ENCODE results near the gene CHIC1. TPM values are rescaled to one million over a fixed set of nuclear protein-coding genes. Genes with fewer than 3 reads are reported as not detected.
A peak's percentile ranks its signal among the peaks of the same experiment; 100 is the strongest.
"Not testable (repeated sequence)": the region's sequence is repeated elsewhere in the genome, so short reads cannot be mapped to it uniquely, and the experiment has no call there.

CHIC1 gene
- total RNA-seq, 1 experiment from 2014 or later: 3.8 TPM

DNA sequence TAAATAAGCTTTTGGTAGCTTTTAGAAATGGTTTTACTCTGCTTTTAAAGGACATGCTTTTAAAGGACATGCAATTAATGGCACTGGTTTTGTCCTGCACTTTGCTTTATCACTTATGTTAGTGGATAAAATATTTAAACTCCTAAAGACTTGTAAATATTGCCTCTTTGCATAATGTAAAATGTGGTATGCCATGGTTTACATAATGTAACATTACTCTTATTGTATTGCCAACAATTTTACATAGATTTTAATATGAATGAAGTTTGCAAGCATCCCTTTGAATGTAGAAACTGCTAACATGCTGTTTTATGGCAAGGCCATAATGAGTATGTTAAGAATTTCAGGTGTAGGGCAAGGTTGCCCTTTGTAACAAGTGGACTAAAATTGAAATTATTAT, 118.4 kb downstream of the CHIC1 start:
- BruUV-seq (replicated peaks): no TSS peak

DNA sequence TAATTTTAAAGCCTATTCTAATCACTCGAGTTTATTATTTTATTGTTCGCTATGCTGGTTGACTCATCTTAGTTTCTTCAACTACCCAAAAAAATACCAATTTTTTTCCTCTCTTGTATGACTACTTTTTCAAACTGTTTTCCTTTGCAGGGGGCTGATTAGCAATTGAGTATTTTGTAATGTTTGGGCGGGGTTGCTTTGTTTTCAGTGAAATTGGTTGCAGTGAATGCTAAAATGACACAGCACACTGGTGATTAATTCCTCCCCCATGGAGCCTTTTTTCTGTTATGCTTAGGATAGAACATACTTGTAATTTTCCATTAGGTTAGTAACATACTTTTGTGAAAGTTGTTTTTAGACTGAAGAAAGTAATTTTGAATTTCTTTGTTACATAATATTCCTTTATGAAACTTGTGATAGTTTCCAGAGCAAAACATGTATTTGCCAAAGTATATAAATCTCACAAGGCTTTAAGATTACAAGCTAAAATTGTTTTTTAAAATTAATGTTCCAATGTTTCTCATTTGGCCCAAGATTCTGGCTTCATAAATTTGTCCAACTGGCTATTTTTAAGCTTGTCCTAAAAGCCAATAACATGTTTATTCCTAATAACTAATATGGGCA, 120.4 kb downstream of the CHIC1 start:
- POLR2A ChIA-PET (ENCODE audit: unreplicated experiment): no interaction called here
- TF ChIP-seq CTCF (conservative IDR thresholded peaks at IDR 0.05; ENCODE audit: low read depth, low read length) (no peak), EZH2phosphoT487 (IDR thresholded peaks at IDR 0.05; ENCODE audit: borderline replicate concordance, low read length) (no peak), EZH2 (IDR thresholded peaks at IDR 0.05; ENCODE audit: low read length, unreplicated experiment) (no peak)

More for the DNA sequence above, 118.4 kb downstream of the CHIC1 start:
- no peaks in the 10 kb centered on the region for H4K20me1 ChIP-seq (ENCODE audit: low read length)
- ATAC-seq: no peak
- no peaks in the 10 kb centered on the region for H3K27me3 ChIP-seq (ENCODE audit: low read length)
- H3K9me3 ChIP-seq (ENCODE audit: low read length): no peaks in the 10 kb centered on the region
- no peak overlapping the region for H3K27ac ChIP-seq (ENCODE audit: low read length)
- ChIA-PET CTCF (no interaction called here), POLR2A (ENCODE audit: unreplicated experiment) (no interaction called here)
- H3K4me3 ChIP-seq (ENCODE audit: low read length): no peak overlapping the region
- TF ChIP-seq EZH2phosphoT487 (IDR thresholded peaks at IDR 0.05; ENCODE audit: borderline replicate concordance, low read length): no peak
- TF ChIP-seq CTCF (conservative IDR thresholded peaks at IDR 0.05; ENCODE audit: low read depth, low read length): no peak
- no peak for TF ChIP-seq EZH2 (IDR thresholded peaks at IDR 0.05; ENCODE audit: low read length, unreplicated experiment)
- H3K79me2 ChIP-seq (ENCODE audit: low read length): no peaks in the 10 kb centered on the region
- no peaks in the 10 kb centered on the region for H3K9me2 ChIP-seq (replicated peaks; ENCODE audit: low read length)
- no peak for DNase-seq
- no peak overlapping the region for H2AFZ ChIP-seq (ENCODE audit: low read length)
- H3F3A ChIP-seq (ENCODE audit: low read length, unreplicated experiment): no peaks in the 10 kb centered on the region
- intact Hi-C loops (cut with micrococcal nuclease): loop anchor here (10.0 kb wide), 1 partner anchor 117 kb away; the partner anchor contains the start of gene CHIC1
- H3K4me2 ChIP-seq (ENCODE audit: low read length): no peak overlapping the region
- no peaks in the 10 kb centered on the region for H3K36me3 ChIP-seq (ENCODE audit: low read depth, low read length)
- H3K9ac ChIP-seq (ENCODE audit: low read length): no peak overlapping the region
- no peaks in the 10 kb centered on the region for H3K4me1 ChIP-seq (ENCODE audit: insufficient read depth, low read length)

DNA sequence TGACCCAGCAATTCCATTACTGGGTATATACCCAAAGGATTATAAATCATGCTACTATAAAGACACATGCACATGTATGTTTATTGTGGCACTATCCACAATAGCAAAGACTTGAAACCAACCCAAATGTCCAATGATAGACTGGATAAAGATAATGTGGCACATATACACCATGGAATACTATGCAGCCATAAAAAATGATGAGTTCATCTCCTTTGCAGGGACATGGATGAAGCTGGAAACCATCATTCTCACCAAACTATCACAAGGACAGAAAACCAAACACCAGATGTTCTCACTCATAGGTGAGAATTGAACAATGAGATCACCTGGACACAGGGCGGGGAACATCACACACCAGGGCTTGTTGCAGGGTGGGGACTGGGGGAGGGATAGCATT, 144.0 kb downstream of the CHIC1 start:
- intact Hi-C loops (cut with micrococcal nuclease): not testable (repeated sequence)

More for the DNA sequence above, 120.4 kb downstream of the CHIC1 start:
- no peak overlapping the region for H3K4me2 ChIP-seq (ENCODE audit: low read length)
- intact Hi-C loops (cut with micrococcal nuclease): loop anchor here (10.0 kb wide), 1 partner anchor 119 kb away; the partner anchor contains the start of gene CHIC1
- no peak overlapping the region for H3K4me3 ChIP-seq (ENCODE audit: low read length)
- H3K9ac ChIP-seq (ENCODE audit: low read length): no peak overlapping the region
- no peak overlapping the region for H3K27ac ChIP-seq (ENCODE audit: low read length)
- H3K36me3 ChIP-seq (ENCODE audit: low read depth, low read length): no peaks in the 10 kb centered on the region
- no peaks in the 10 kb centered on the region for H4K20me1 ChIP-seq (ENCODE audit: low read length)
- BruUV-seq (replicated peaks): no TSS peak
- no peaks in the 10 kb centered on the region for H3K4me1 ChIP-seq (ENCODE audit: insufficient read depth, low read length)
- H3K9me2 ChIP-seq (replicated peaks; ENCODE audit: low read length): no peaks in the 10 kb centered on the region
- H3K27me3 ChIP-seq (ENCODE audit: low read length): no peaks in the 10 kb centered on the region
- H3K9me3 ChIP-seq (ENCODE audit: low read length): no peaks in the 10 kb centered on the region
- ATAC-seq (no peak), DNase-seq (peak; percentile 7)
- no peak overlapping the region for H2AFZ ChIP-seq (ENCODE audit: low read length)
- H3K79me2 ChIP-seq (ENCODE audit: low read length): no peaks in the 10 kb centered on the region
- CTCF ChIA-PET: no interaction called here
- H3F3A ChIP-seq (ENCODE audit: low read length, unreplicated experiment): no peaks in the 10 kb centered on the region

More for the DNA sequence above, 144.0 kb downstream of the CHIC1 start:
- H3K36me3 ChIP-seq (ENCODE audit: low read depth, low read length); H2AFZ ChIP-seq (ENCODE audit: low read length); H3K9me3 ChIP-seq (ENCODE audit: low read length); H3F3A ChIP-seq (ENCODE audit: low read length, unreplicated experiment); ATAC-seq; POLR2A ChIA-PET (ENCODE audit: unreplicated experiment); H3K9ac ChIP-seq (ENCODE audit: low read length); DNase-seq; CTCF ChIA-PET; H3K9me2 ChIP-seq (replicated peaks; ENCODE audit: low read length); BruUV-seq (replicated peaks); H4K20me1 ChIP-seq (ENCODE audit: low read length); H3K27ac ChIP-seq (ENCODE audit: low read length); H3K27me3 ChIP-seq (ENCODE audit: low read length); H3K79me2 ChIP-seq (ENCODE audit: low read length); H3K4me2 ChIP-seq (ENCODE audit: low read length); H3K4me3 ChIP-seq (ENCODE audit: low read length); H3K4me1 ChIP-seq (ENCODE audit: insufficient read depth, low read length): not testable (repeated sequence)

All from PC-3 (cell line).